Hepatocyte (in vitro differentiated cells): ENCODE data around the gene B3GNT7.
"Not testable (repeated sequence)": the region's sequence is repeated elsewhere in the genome, so short reads cannot be mapped to it uniquely, and the experiment has no call there.

ENCODE experiments used
- EZH2 ChIP-seq: fragments of 200-600 bp; sonication (generic); IDR thresholded peaks from 2 replicates; pipeline ENCODE4 v1.6.1; 2016; ENCODE audit warnings: antibody characterized with exemption, mild to moderate bottlenecking, borderline replicate concordance
- TF ChIP-seq, protein P1 (sequence below): fragments of 200-600 bp; sonication (generic); IDR thresholded peaks from 2 replicates; pipeline ENCODE4 v1.5.1; 2016; ENCODE audit warnings: antibody characterized with exemption, mild to moderate bottlenecking; ENCODE audit not compliant: poor library complexity

- TF ChIP-seq EZH2 = not testable (repeated sequence)
- TF ChIP-seq, protein P1, sequence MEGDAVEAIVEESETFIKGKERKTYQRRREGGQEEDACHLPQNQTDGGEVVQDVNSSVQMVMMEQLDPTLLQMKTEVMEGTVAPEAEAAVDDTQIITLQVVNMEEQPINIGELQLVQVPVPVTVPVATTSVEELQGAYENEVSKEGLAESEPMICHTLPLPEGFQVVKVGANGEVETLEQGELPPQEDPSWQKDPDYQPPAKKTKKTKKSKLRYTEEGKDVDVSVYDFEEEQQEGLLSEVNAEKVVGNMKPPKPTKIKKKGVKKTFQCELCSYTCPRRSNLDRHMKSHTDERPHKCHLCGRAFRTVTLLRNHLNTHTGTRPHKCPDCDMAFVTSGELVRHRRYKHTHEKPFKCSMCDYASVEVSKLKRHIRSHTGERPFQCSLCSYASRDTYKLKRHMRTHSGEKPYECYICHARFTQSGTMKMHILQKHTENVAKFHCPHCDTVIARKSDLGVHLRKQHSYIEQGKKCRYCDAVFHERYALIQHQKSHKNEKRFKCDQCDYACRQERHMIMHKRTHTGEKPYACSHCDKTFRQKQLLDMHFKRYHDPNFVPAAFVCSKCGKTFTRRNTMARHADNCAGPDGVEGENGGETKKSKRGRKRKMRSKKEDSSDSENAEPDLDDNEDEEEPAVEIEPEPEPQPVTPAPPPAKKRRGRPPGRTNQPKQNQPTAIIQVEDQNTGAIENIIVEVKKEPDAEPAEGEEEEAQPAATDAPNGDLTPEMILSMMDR = not testable (repeated sequence)
Measured at GRCh38 chr2:231375994-231376615, 19.4 kb upstream of the B3GNT7 start.
